GM19023 (cell line): ENCODE measurements around the gene SDCBP2.
"Not testable (repeated sequence)": the region's sequence is repeated elsewhere in the genome, so short reads cannot be mapped to it uniquely, and the experiment has no call there.

Experiments
- ATAC-seq: cut with Tn5 transposase; IDR thresholded peaks from one replicate; pipeline ENCODE4 v1.9.1; 2021; ENCODE audit warnings: mild to moderate bottlenecking, moderate library complexity; ENCODE audit not compliant: unreplicated experiment

The SDCBP2 gene

GRCh38 chr20:1360094-1360846 lies 31.3 kb upstream of the SDCBP2 start:
- ATAC-seq, result no peak

DNA sequence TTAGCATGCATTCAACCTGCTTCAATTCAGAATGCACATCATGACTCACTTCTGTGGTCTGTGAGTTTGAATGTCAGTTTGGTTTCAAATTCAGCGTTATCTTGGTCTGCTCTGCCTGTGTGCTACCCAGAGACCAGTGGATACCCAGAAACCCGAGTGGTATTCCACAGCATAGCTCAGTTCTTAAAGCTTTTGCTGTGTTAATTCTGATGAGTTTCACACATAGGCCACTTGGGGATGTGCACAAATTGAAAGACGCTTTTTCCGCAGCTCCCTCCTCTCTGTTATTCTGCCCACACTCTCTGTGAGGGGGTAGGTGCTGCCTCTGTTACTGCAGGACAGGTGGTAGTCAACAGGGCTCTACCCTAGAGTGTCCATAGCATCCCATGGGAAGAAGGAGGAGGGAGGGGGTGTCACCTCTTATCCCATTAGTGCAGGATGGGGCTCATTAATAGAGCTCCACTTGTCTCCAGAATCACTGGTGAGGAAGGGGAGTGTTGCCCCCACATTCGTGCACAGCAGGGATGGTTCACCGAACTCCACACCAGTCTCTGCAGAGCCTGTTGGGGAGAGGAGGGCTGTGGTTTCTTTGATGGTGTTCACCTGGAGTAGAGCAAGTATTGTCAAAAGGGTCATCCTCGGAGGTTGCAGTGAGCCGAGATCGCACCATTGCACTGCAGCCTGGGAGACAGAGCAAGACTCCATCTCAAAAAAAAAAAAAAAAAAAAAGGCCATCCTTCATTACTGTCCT lies 29.2 kb upstream of the SDCBP2 start:
- no peak for ATAC-seq

DNA sequence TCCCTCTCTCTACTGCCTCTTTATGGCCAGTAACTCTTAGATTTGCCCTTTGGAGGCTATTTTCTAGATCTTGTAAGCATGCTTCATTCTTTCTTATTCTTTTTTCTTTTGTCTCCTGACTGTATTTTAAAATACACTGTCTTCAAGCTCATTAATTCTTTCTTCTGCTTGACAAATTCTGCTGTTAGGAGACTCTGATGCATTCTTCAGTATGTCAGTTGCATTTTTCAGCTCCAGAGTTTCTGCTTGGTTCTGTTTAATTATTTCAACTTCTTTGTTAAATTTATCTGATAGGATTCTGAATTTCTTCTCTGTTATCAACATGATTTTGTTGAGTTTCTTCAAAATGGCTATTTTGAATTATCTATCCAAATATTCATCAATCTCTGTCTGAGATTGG lies 25.0 kb upstream of the SDCBP2 start:
- no peak for ATAC-seq

DNA sequence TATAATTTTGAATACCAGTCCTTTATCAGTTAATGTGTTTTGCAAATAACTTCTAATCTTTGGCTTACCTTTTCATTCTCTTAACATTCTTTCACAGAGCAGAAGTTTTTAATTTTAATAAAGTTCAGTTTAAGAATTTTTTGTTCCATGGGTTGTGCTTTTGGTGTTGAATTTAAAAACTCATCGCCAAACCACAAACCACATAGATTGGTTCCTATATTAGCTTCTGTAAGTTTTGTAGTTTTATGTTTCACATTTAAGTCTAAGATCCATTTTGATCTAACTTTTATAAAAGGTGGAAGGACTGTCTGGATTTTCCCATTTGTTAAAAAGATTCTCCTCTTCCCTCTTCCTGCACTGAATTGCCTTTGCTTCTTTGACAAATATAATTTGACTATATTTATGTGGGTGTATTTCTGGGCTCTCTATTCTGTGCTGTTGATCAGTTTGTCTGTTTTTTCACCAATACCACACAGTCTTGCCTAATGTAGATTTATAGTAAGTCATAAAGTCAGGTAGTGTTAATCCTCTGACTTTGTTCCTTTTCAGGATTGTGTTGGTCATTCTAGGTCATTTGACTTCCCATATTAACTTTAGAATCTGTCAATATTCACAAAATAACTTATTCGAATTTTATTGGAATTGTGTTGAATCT lies 17.5 kb upstream of the SDCBP2 start:
- no peak for ATAC-seq

DNA sequence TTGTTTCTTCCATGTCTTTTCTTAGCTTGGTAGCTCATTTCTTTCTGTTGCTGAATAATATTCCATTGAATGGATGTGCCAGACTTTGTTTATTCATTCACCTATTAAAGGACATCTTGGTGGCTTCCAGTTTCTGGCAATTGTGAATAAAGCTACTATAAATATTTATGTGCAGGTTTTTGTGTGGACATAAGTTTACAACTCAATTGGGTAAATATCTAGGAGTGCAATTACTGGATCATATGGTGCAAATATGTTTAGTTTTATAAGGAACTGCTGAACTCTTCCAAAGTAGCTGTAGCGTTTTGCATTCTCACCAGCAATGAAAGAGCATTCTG lies 16.8 kb upstream of the SDCBP2 start:
- ATAC-seq, result no peak

GRCh38 chr20:1345030-1345755 lies 16.3 kb upstream of the SDCBP2 start:
- no peak for ATAC-seq

- not testable (repeated sequence) for ATAC-seq
Measured at GRCh38 chr20:1343446-1344124, 14.6 kb upstream of the SDCBP2 start.

DNA sequence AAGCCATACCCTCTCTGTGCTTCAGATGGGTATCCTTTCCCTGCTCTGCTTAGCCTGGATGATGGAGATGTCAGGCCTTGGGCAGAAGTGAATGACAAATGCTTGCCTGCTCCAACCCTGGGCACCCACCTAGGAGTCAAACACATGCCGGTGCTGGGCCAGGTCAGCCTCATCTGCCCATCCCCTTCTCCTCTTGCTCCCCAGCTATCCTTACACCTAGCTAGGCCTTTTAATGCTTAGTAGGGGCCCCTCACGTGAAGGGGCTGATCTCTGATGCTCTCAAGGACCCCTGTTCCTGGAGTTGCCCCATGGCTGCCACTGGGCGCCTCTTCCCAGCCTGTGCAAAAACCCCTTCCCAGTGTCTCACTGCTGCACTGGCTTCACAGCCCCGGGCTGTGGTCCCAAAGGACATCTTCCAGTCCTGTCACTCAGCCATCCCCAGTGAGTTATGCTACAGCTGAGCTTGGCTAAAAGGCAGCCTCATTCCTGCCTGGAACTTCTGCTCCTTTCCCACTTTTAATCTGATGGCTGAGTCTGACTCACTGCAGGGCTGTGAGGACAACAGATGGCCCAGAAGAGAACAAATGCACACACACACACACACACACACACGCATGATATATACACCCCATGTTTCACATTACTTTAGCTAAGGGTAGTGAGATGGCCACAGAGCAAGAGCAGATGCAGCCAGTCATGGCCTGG lies 12.8 kb upstream of the SDCBP2 start:
- no peak for ATAC-seq

- no peak for ATAC-seq
Measured at GRCh38 chr20:1338801-1339200, 9.9 kb upstream of the SDCBP2 start.

DNA sequence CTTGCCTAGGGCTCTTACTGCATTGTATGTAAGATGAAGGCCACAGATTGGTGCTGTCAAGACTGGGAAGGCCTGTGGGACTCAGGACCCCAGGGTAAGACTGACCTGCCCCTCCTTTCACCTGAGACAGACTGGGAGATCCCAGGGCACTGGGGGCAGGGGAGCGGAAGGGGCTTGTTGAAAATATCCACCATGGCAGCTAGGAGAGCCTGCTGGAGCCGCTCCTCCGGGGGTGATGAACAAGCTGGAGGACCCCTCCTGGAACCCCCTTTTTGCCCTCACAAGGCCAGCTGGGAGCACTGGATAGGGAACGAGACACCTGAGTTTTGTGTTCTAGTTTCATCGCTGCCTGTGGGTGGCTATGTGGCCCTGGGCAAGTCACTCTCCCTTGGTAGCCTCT lies 9.2 kb upstream of the SDCBP2 start:
- ATAC-seq, result no peak

GRCh38 chr20:1337441-1337840 lies 8.5 kb upstream of the SDCBP2 start:
- ATAC-seq, result no peak

- no peak for ATAC-seq
Measured at GRCh38 chr20:1336699-1337367, 7.9 kb upstream of the SDCBP2 start.

- no peak for ATAC-seq
Measured at GRCh38 chr20:1335961-1336698, 7.2 kb upstream of the SDCBP2 start.

DNA sequence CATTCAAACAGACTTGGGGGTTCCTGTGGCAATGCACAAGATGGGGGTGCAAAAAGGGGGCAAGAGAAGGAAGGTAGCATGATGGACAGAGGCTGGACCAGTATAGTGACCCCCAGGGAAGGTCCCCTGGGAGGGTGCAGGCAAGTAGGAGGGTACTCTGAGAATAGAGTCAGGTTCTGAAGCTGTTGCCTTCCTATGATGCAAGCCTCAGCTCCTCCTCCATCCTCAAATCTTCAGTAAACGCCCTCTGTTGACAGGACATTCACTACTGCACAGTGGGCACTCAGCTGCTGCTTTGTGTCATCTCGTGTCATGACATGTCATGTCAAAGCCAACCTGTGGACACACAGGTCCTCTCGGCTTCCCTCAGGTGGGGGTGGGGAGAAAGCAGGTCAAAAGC lies 5.8 kb upstream of the SDCBP2 start:
- ATAC-seq, result no peak

DNA sequence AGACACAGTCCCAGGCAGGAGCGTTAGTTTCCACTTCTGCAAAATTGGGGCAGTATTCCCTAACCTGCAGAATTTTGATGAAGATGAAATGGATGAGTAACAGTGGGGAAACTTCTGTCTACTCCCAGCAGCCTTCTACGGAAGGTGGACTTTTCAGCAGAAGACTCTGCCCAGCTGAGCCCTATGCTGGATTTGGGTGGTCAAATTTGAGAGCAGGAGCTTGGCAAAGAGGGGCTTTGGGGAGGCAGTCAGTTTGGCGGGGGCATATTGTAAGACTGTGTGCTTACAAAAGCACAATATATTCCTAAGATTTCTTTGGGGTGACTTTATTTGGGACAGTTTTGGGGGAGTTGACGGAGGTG lies 5.4 kb upstream of the SDCBP2 start:
- no peak for ATAC-seq

GRCh38 chr20:1333462-1334369 lies 4.8 kb upstream of the SDCBP2 start:
- ATAC-seq, result no peak

GRCh38 chr20:1332749-1333300 lies 3.9 kb upstream of the SDCBP2 start:
- ATAC-seq, result no peak
